ENCODE measurements around the gene TBC1D14. TPM values are rescaled to one million over a fixed set of nuclear protein-coding genes. Genes with fewer than 3 reads are reported as not detected.
"Not testable (repeated sequence)": the region's sequence is repeated elsewhere in the genome, so short reads cannot be mapped to it uniquely, and the experiment has no call there.

The TBC1D14 gene
- total and polyA plus RNA-seq, 5 experiments from 2014 or later: 34.8 to 78.2 (median 47.0) TPM

DNA sequence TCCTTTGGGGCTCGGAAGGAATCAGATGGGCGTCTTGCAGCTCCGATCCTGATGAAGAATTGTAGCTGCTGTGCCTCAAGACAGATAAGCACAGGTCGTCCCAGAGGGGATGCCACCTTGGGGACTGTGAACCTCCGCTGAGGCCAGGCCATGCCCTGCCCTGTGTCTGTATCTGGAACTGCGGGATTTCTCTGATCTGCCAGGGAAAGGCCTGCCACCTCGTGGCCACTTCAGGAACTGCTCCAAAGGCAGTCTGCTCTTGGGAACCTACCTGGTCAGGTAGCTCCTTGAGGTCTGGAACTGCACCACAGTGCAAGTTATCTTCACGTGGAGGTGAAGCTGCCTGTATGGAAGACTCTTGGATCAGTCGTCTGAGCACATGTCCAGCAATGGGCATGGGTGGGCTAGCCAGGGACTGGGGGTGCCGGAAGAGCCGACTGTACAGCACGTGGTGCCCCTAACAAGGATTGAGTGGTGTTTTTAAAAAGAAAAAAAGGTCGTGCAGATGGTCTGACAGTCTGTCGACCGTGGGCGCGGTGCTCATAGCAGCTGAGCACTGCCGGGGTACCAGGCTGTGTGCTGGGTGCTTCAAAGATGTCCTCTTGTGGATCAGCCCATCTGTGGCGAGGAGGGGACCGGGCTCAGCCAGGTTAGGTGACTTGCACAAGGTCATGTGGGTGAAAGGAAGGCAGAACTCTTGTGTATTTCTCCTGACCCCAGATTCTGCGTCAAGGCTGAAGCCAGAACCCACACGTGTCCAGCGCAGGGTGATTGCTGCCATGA, 161.3 kb downstream of the TBC1D14 start:
- Mint-ChIP-seq H3K4me3 (peak overlapping the region; percentile 9 to 83 (median 60)), H3K9me3 (no peaks in the 10 kb centered on the region), H3K27ac (peak overlapping the region; percentile 9 to 80 (median 51)), H3K36me3 (no peaks in the 10 kb centered on the region), H3K4me1 (peaks cover 15 to 39% (median 34%) of the 10 kb centered on the region in 4 donors), H3K27me3 (peaks cover 0 to 4% (median 0%) of the 10 kb centered on the region in 5 donors)
- ATAC-seq (peak; percentile 22 to 27), DNase-seq (peak; percentile 75 to 91 (median 86))
- POLR2A ChIA-PET: interaction anchor here (0.9 to 8.6 kb wide), 7 partner anchors 28 to 398 kb away, joined by 3 to 172 read pairs (median 4); partner anchors contain the start of gene TADA2B

DNA sequence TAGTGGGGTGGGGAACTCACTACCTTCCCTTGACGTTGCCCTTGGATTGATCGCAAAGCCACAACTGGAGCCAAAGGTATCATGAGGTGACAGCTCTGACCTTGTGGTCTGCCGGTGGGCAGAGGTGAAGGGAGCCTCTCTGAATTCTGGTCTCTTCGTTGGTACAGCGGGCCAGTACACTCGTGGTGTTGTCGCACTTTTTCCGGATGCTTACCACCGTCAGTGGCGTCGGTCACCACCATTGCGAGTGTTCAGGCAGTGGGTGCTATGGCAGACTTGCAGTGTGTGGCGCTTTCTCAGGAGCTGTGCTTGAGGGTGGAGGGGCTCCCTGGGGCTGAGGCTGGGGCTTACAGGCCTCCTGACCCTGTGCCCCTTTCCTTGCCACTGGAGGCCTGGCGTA, 163.4 kb downstream of the TBC1D14 start:
- H3K4me3 Mint-ChIP-seq: no peak overlapping the region
- POLR2A ChIA-PET: interaction anchor here (8.6 kb wide), 1 partner anchor 30 kb away, joined by 172 read pairs; the partner anchor contains the start of gene TADA2B

DNA sequence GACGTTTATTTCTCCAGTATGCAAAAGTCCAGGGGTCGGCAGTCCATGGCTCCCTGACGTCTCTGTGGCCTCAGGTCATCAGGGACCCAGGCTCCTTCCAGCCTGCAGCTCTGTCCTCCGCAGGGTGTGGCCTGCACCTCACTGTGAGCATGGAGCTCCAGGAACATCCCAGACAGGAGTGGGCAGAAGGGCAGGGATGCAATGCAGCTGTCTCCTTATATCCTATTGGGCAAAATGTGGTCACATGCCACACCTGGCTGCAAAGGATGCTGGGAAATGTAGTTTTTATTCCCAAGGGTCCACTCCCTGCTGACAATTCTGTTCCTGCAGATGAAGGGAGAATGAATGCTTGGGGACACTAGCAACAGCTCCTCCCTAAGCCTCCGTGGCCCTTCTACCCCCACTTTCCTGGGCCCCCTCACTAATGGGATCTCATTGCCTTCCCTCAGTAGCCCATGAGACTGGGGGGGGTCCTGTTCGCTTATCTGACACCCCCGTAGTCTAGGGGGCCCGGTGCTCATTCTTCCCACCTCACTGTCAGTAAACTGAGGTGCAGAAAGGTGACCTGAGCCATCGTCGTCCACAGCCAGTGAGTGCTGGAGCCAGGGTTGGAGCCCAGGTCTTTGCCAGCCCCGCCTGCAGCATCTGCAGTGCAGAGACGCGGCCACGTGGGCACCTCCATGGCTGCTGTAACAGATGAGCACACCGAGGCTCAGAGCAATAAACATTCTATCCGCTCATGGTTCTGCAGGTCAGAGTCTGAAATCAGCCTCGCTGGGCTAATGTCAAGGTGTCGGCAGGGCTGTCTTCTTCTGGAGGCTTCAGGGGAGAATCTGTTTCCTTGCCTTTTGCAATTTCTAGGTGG, 164.1 kb downstream of the TBC1D14 start:
- peak in 1 of 10 donors; percentile 22 for DNase-seq
- Mint-ChIP-seq H3K9me3 (no peaks in the 10 kb centered on the region), H3K27ac (no peak overlapping the region), H3K4me1 (peaks cover 7 to 15% (median 13%) of the 10 kb centered on the region in 4 donors), H3K4me3 (no peak overlapping the region), H3K27me3 (peaks cover 0 to 4% (median 0%) of the 10 kb centered on the region in 5 donors), H3K36me3 (no peaks in the 10 kb centered on the region)
- no peak for ATAC-seq
- POLR2A ChIA-PET: interaction anchor here (8.6 kb wide), 1 partner anchor 31 kb away, joined by 172 read pairs; the partner anchor contains the start of gene TADA2B

More for the DNA sequence above, 163.4 kb downstream of the TBC1D14 start:
- no peaks in the 10 kb centered on the region for H3K9me3 Mint-ChIP-seq
- no peak for ATAC-seq
- no peak for DNase-seq
- H3K27ac Mint-ChIP-seq: no peak overlapping the region
- peaks cover 0 to 4% (median 0%) of the 10 kb centered on the region in 5 donors for H3K27me3 Mint-ChIP-seq
- peaks cover 12 to 22% (median 18%) of the 10 kb centered on the region in 4 donors for H3K4me1 Mint-ChIP-seq
- H3K36me3 Mint-ChIP-seq: no peaks in the 10 kb centered on the region

DNA sequence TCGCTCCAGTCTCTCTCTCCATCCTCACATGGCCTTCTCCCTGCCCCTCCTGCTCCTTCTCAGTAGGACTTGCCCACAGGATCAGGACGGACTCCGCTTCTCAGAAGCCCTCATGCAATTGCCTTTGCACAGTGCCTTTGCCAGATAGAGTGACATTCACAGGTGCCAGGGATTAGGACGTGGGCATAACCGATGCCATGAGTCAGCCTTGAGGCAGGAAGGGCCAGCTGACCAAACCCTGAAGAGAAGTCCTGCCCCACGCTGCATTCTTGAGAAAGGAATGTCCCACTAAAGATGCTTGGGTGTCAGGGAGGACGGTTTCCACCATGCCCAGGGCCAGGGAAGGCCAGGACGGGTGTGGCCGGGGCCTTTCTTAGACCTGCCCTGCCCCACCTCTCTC, 164.8 kb downstream of the TBC1D14 start:
- Mint-ChIP-seq H3K27me3 (peaks cover 0 to 4% (median 0%) of the 10 kb centered on the region in 5 donors), H3K36me3 (no peaks in the 10 kb centered on the region), H3K4me1 (peaks cover 6 to 11% (median 8%) of the 10 kb centered on the region in 4 donors), H3K4me3 (no peak overlapping the region), H3K9me3 (no peaks in the 10 kb centered on the region), H3K27ac (no peak overlapping the region)
- DNase-seq (no peak), ATAC-seq (no peak)
- POLR2A ChIA-PET: no interaction called here

DNA sequence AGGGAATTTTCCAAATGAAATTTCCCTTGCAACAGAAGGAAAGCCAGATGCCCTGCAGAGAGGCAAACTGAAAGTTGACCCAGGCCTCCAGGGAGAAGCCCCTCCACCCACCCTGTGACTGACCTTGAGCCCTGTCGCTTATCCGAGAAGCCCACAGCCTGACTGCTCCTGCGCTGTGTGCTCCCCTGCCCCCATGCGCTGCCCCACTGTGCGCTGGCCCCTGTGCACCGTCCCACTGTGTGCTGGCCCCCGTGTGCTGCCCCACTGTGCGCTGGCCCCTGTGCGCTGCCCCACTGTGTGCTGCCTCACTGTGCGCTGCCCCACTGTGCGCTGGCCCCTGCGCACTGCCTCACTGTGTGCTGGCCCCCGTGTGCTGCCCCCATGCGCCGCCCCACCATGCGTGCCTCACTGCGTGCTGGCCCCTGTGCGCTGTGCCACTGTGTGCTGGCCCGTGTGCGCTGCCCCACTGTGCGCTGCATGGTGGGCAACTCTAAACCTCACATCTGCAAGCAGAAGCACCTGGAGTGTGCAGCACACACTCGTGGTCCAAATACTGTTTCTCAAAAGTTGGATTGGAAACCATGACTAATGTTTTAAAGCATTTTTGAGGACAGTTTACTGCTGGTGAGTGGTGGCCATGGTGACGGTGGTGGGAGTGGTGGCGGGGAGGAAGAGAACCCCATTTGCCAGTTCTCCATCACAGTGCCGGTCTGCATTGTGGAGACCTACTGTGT, 166.5 kb downstream of the TBC1D14 start:
- Mint-ChIP-seq H3K9me3 (peaks cover 0 to 7% (median 0%) of the 10 kb centered on the region in 9 donors), H3K36me3 (peaks cover 0 to 7% (median 0%) of the 10 kb centered on the region in 3 donors)
- POLR2A ChIA-PET: no interaction called here

DNA sequence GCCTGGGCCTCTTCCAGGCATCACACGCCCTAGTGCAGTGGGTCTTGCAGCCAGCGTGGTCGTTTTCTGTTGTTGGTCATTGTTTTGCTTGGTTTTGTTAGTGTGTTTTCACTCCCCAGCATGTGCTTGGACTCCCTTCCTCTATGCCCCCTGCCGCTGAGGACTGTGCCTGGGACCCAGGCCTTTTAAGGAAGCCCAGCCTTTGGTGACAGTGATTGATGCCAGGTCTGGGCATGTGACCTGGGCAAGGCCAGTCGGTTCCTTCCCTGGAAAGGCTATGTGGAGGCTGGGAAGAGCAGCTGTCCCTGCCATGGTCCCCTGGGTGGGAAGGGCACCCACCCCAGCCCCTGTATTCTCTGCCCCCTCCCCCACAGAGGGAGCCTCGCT, 167.1 kb downstream of the TBC1D14 start:
- POLR2A ChIA-PET: no interaction called here
- Mint-ChIP-seq H3K27ac (no peak overlapping the region), H3K4me3 (no peak overlapping the region), H3K9me3 (peaks cover 0 to 7% (median 0%) of the 10 kb centered on the region in 9 donors), H3K4me1 (no peaks in the 10 kb centered on the region), H3K27me3 (peaks cover 0 to 14% (median 6%) of the 10 kb centered on the region in 5 donors), H3K36me3 (peaks cover 0 to 7% (median 0%) of the 10 kb centered on the region in 3 donors)
- ATAC-seq (no peak), DNase-seq (no peak)

More for the DNA sequence above, 166.5 kb downstream of the TBC1D14 start:
- DNase-seq (no peak), ATAC-seq (no peak)
- peaks cover 0 to 9% (median 3%) of the 10 kb centered on the region in 5 donors for H3K27me3 Mint-ChIP-seq
- H3K4me1 Mint-ChIP-seq: peaks cover 0 to under 1% (median 0%) of the 10 kb centered on the region in 4 donors
- H3K4me3 Mint-ChIP-seq: no peak overlapping the region
- H3K27ac Mint-ChIP-seq: no peak overlapping the region

DNA sequence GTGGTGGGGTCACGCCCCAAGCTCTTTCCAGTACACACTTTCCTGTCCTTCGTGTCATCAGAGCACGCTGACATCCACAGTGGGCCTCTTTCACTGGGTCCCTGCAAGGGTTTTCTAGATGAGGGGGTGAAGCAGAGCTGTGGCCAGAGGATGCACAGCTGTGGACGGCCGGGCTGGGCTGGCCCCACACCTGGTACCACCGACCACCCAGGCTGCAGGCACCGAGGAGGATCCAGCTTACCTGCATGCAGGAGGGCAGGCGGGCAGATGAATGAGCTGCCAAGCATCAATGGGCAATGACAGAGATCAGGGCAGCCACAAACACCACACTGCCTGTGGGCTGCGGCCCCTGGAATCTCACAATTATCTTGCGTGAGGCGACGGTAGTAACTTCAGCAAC, 167.7 kb downstream of the TBC1D14 start:
- ATAC-seq (no peak), DNase-seq (no peak)
- H3K4me3 Mint-ChIP-seq: no peak overlapping the region
- peaks cover 0 to 7% (median 0%) of the 10 kb centered on the region in 9 donors for H3K9me3 Mint-ChIP-seq
- POLR2A ChIA-PET: interaction anchor here (0.9 kb wide), 1 partner anchor 13 kb away, joined by 3 read pairs; no protein-coding TSS in a partner anchor
- H3K27me3 Mint-ChIP-seq: peaks cover 0 to 17% (median 6%) of the 10 kb centered on the region in 5 donors
- H3K27ac Mint-ChIP-seq: no peak overlapping the region
- peaks cover 0 to 7% (median 0%) of the 10 kb centered on the region in 3 donors for H3K36me3 Mint-ChIP-seq
- H3K4me1 Mint-ChIP-seq: no peaks in the 10 kb centered on the region

DNA sequence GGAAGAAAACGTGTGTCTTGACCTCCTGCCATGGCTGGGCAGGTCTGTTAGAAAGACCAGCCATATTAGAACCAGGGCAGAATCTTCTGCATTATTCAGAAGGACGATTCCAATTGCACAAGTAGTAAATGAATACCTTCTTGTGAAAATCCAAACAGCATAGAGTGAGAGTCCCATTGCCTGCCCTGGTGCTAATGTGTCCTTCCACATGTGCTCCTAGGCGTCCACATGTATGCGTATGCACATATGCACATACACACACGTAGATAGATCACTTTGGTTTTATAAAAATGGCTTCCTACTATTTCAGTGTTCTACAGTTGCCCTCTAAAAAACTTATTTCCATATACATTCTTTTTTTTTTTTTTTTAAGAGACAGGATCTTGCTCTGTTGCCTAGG, 168.4 kb downstream of the TBC1D14 start:
- POLR2A ChIA-PET: no interaction called here
- Mint-ChIP-seq H3K4me1 (no peaks in the 10 kb centered on the region), H3K36me3 (peaks cover 0 to 7% (median 0%) of the 10 kb centered on the region in 3 donors), H3K27ac (no peak overlapping the region), H3K4me3 (no peak overlapping the region), H3K9me3 (peaks cover 0 to 7% (median 0%) of the 10 kb centered on the region in 9 donors), H3K27me3 (peaks cover 3 to 21% (median 10%) of the 10 kb centered on the region in 5 donors)
- ATAC-seq (no peak), DNase-seq (no peak)

DNA sequence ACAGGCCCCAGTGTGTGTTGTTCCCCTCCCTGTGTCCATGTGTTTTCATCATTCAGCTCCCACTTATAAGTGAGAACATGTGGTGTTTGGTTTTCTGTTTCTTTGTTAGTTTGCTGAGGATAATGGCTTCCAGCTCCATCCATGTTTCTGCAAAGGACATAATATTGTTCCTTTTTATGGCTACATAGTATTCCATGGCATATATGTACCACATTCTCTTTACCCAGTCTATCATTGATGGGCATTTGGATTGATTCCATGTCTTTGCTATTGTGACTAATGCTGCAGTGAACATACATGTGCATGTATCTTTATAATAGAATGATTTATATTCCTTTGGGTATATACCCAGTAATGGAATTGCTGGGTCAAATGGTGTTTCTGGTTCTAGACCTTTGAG, 169.9 kb downstream of the TBC1D14 start:
- POLR2A ChIA-PET: interaction anchor here (0.6 to 1.5 kb wide), 2 partner anchors 12 to 370 kb away, joined by 4 to 5 read pairs; partner anchors contain the start of genes GRPEL1 and MRFAP1L1
- peaks cover 11 to 29% (median 20%) of the 10 kb centered on the region in 5 donors for H3K27me3 Mint-ChIP-seq
- H3K9me3 Mint-ChIP-seq: not testable (repeated sequence)

DNA sequence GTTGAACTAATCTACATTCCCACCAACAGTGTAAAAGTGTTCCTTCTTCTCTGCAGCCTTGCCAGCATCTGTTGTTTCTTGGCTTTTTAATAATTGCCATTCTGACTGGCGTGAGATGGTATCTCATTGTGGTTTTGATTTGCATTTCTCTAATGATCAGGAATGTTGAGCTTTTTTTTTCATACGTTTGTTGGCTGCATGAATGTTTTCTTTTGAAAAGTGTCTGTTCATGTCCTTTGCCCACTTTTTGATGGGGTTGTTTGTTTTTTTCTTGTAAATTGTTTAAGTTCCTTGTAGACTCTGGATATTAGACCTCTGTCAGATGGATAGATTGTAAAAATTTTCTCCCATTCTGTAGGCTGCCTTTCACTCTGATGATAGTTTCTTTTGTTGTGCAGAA, 170.3 kb downstream of the TBC1D14 start:
- H3K9me3 Mint-ChIP-seq, H3K36me3 Mint-ChIP-seq, ATAC-seq, DNase-seq, H3K4me1 Mint-ChIP-seq, H3K27ac Mint-ChIP-seq, H3K4me3 Mint-ChIP-seq: not testable (repeated sequence)
- POLR2A ChIA-PET: interaction anchor here (0.6 to 1.5 kb wide), 2 partner anchors 12 to 370 kb away, joined by 4 to 5 read pairs; partner anchors contain the start of genes GRPEL1 and MRFAP1L1
- peaks cover 12 to 33% (median 24%) of the 10 kb centered on the region in 5 donors for H3K27me3 Mint-ChIP-seq

More for the DNA sequence above, 169.9 kb downstream of the TBC1D14 start:
- not testable (repeated sequence) for H3K4me1 Mint-ChIP-seq, H3K27ac Mint-ChIP-seq, ATAC-seq, H3K4me3 Mint-ChIP-seq, DNase-seq, H3K36me3 Mint-ChIP-seq

All from naive thymus-derived CD8-positive, alpha-beta T cell (primary cell).